ENCODE results near the gene AVPI1.
"Not testable (repeated sequence)": the region's sequence is repeated elsewhere in the genome, so short reads cannot be mapped to it uniquely, and the experiment has no call there.

The AVPI1 gene

GRCh38 chr10:97639090-97639489 is 48.0 kb downstream of the AVPI1 start:
- not testable (repeated sequence) for DNase-seq

GRCh38 chr10:97635577-97635976 is 51.5 kb downstream of the AVPI1 start:
- no peak for DNase-seq

- DNase-seq, result no peak
Observed at GRCh38 chr10:97633921-97634320, 53.1 kb downstream of the AVPI1 start.

- peak; percentile 88 for DNase-seq
Observed at GRCh38 chr10:97632949-97633884, 53.8 kb downstream of the AVPI1 start, which contains the start of gene MORN4. Gene MORN4 (minus strand): TSS chr10:97633500. CDS start chr10:97619653, 13,847 bp downstream.

- DNase-seq, result no peak
Observed at GRCh38 chr10:97631098-97631497, 55.9 kb downstream of the AVPI1 start.

- DNase-seq, result peak; percentile 36
Observed at GRCh38 chr10:97629289-97629688, 57.8 kb downstream of the AVPI1 start.

GRCh38 chr10:97628228-97628627 is 58.8 kb downstream of the AVPI1 start:
- DNase-seq, result no peak

GRCh38 chr10:97627731-97628130 is 59.3 kb downstream of the AVPI1 start:
- DNase-seq, result no peak

Data from kidney glomerular epithelial cell (primary cell).